Liver (tissue), 3 donors: Measurements from ENCODE around the gene TRIM29.

Experiments
- GABPA ChIP-seq, 2 donors: IDR thresholded peaks in 1 of 2; conservative IDR thresholded peaks in 1 of 2; 2 replicates each; pipeline ENCODE4 v1.6.1; 2016; ENCODE audit warnings: antibody characterized with exemption in 2 of 2, mild to moderate bottlenecking in 1 of 2, moderate library complexity in 1 of 2
- TAF1 ChIP-seq: conservative IDR thresholded peaks from 2 replicates; pipeline ENCODE4 v1.6.1; 2016; ENCODE audit warnings: antibody characterized with exemption, mild to moderate bottlenecking
- YY1 ChIP-seq: IDR thresholded peaks from 2 replicates; pipeline ENCODE4 v1.6.1; 2016; ENCODE audit warnings: antibody characterized with exemption, mild to moderate bottlenecking
- TF ChIP-seq, protein P1 (sequence below): fragments of 150-350 bp; IDR thresholded peaks from 2 replicates; pipeline ENCODE4 v1.5.1; 2017; ENCODE audit warnings: improper control_type of control experiment, low read depth, low read length; ENCODE audit not compliant: missing input control
- donor health status: healthy.
- donor health status: healthy.

DNA sequence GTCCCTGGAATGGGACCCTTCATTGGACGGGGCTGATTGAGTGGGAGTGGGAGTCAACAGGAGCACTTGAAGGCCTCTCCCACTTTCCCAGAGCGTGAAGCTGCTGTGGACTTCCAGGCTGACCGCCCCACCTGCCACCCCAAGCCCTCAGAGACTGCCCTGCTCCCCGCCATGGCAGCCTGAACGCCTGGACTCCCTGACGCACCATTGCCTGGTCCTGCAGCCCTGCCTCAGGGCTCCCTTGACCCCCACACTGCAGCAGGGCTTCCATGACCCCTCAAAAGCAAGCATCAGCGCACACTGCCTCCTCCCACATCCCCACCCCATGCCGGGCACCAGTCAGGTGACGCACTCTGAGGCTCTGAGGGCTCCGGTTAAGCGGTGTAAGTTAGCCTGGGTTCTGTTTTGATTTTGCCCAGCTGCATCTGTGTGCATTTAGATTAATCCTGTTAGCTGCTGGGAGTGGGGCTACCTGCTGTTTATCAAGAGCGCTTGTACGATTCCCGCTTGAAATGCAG, 39.4 kb downstream of the TRIM29 start:
- TF ChIP-seq, protein P1, sequence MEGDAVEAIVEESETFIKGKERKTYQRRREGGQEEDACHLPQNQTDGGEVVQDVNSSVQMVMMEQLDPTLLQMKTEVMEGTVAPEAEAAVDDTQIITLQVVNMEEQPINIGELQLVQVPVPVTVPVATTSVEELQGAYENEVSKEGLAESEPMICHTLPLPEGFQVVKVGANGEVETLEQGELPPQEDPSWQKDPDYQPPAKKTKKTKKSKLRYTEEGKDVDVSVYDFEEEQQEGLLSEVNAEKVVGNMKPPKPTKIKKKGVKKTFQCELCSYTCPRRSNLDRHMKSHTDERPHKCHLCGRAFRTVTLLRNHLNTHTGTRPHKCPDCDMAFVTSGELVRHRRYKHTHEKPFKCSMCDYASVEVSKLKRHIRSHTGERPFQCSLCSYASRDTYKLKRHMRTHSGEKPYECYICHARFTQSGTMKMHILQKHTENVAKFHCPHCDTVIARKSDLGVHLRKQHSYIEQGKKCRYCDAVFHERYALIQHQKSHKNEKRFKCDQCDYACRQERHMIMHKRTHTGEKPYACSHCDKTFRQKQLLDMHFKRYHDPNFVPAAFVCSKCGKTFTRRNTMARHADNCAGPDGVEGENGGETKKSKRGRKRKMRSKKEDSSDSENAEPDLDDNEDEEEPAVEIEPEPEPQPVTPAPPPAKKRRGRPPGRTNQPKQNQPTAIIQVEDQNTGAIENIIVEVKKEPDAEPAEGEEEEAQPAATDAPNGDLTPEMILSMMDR: no peak
- TF ChIP-seq YY1 (no peak), TAF1 (no peak), GABPA (IDR thresholded peaks at IDR 0.05 in 1 of 2, conservative IDR thresholded peaks at IDR 0.05 in 1 of 2) (no peak)
